Cardiac atrium fibroblast (primary cell): ENCODE measurements around the gene CNTRL. TPM values are rescaled to one million over a fixed set of nuclear protein-coding genes. Genes with fewer than 3 reads are reported as not detected.

Source experiments
- total RNA-seq: library from RNA; depleted of rRNA; stranded (reverse); fragments of >200 nt; gene quantifications from 2 replicates; pipeline ENCODE4 v1.2.3, GENCODE V29; 2015

Gene CNTRL
- 1.5 and 5.1 TPM in 2 replicates for total RNA-seq

GRCh38 chr9:121074370-121075250 lies at the start of gene CNTRL:
Gene CNTRL (plus strand): TSS chr9:121074955. CDS start chr9:121088327, 13,372 bp downstream.

GRCh38 chr9:121050128-121050988 lies 24.4 kb upstream of the CNTRL start, which contains the start of gene C5:
Gene C5 (minus strand): TSS chr9:121050275. CDS start chr9:121050246, 29 bp downstream.

GRCh38 chr9:121201738-121202533 lies 127.2 kb downstream of the CNTRL start, which contains the start of gene RAB14:
Gene RAB14 (minus strand): TSS chr9:121201869. CDS start chr9:121193412, 8,457 bp downstream.

Other genes starting within 250 kb of the CNTRL start
- gene PSMD5, start 232.0 kb upstream of the CNTRL start, total RNA-seq: 23.3 and 25.9 TPM in 2 replicates
- gene PHF19, start 197.8 kb upstream of the CNTRL start, total RNA-seq: 9.6 and 26.4 TPM in 2 replicates
- 0.54 and 0.97 TPM in 2 replicates for gene TRAF1, start 148.2 kb upstream of the CNTRL start, total RNA-seq
- 0.90 and 4.2 TPM in 2 replicates for gene C5, start 24.7 kb upstream of the CNTRL start, total RNA-seq
- gene RAB14, start 126.9 kb downstream of the CNTRL start, total RNA-seq: 17.7 and 24.3 TPM in 2 replicates
- gene GSN, start 193.2 kb downstream of the CNTRL start, total RNA-seq: 347 and 422 TPM in 2 replicates